PC-9 (cell line): Measurements from ENCODE around the gene PSTPIP1.

Experiments used
- CTCF ChIP-seq: fragments of 200-600 bp; sonication (generic); conservative IDR thresholded peaks from 2 replicates; pipeline ENCODE4 v1.6.1; 2017; ENCODE audit warnings: mixed run types, antibody characterized with exemption, mild to moderate bottlenecking, moderate library complexity
- EZH2 ChIP-seq: fragments of 200-600 bp; sonication (generic); IDR thresholded peaks from 2 replicates; pipeline ENCODE4 v1.8.0; 2017; ENCODE audit warnings: antibody characterized with exemption, low read depth

GRCh38 chr15:77085297-77085696, 90.4 kb downstream of the PSTPIP1 start:
- no peak for TF ChIP-seq CTCF
- no peak for TF ChIP-seq EZH2
